Kidney glomerular epithelial cell (primary cell): ENCODE measurements around the gene CEP192.

ENCODE experiments used
- DNase-seq: peaks from one replicate; lab custom pipeline; 2025; lab: John Stamatoyannopoulos, UW

The CEP192 gene

GRCh38 chr18:13100942-13101658 is 109.9 kb downstream of the CEP192 start:
- no peak for DNase-seq

GRCh38 chr18:13101659-13102197 is 110.6 kb downstream of the CEP192 start:
- DNase-seq: no peak

GRCh38 chr18:13103366-13103765 is 112.2 kb downstream of the CEP192 start:
- DNase-seq: no peak

- DNase-seq: no peak
Observed at GRCh38 chr18:13105059-13105458, 113.9 kb downstream of the CEP192 start.

GRCh38 chr18:13107074-13107473 is 115.9 kb downstream of the CEP192 start:
- DNase-seq: no peak

GRCh38 chr18:13108330-13108729 is 117.2 kb downstream of the CEP192 start:
- no peak for DNase-seq

GRCh38 chr18:13110559-13110958 is 119.4 kb downstream of the CEP192 start:
- no peak for DNase-seq

GRCh38 chr18:13112982-13113381 is 121.8 kb downstream of the CEP192 start:
- peak; percentile 42 for DNase-seq

- no peak for DNase-seq
Observed at GRCh38 chr18:13120255-13120654, 129.1 kb downstream of the CEP192 start.

- no peak for DNase-seq
Observed at GRCh38 chr18:13120983-13121441, 129.8 kb downstream of the CEP192 start.

- no peak for DNase-seq
Observed at GRCh38 chr18:13124411-13124810, 133.2 kb downstream of the CEP192 start.

GRCh38 chr18:13125191-13125590 is 134.0 kb downstream of the CEP192 start:
- DNase-seq: no peak

GRCh38 chr18:13126966-13127598 is 135.9 kb downstream of the CEP192 start:
- DNase-seq: no peak

- DNase-seq: no peak
Observed at GRCh38 chr18:13131283-13131682, 140.1 kb downstream of the CEP192 start.

GRCh38 chr18:13134551-13135401 is 143.6 kb downstream of the CEP192 start:
- no peak for DNase-seq

GRCh38 chr18:13136056-13136903 is 145.1 kb downstream of the CEP192 start:
- no peak for DNase-seq

GRCh38 chr18:13136904-13137669 is 145.9 kb downstream of the CEP192 start:
- no peak for DNase-seq

GRCh38 chr18:13137670-13138419 is 146.7 kb downstream of the CEP192 start:
- DNase-seq: no peak

- DNase-seq: no peak
Observed at GRCh38 chr18:13138420-13139139, 147.4 kb downstream of the CEP192 start.
